IMR-90 (cell line): ENCODE measurements around the gene WDR1. TPM values are rescaled to one million over a fixed set of nuclear protein-coding genes. Genes with fewer than 3 reads are reported as not detected.

Experiments used
- ATAC-seq: fragments of 200-7000 bp; cut with Tn5 transposase; 2 replicates; pipeline ENCODE4 v1.9.1; 2020; ENCODE audit warnings: low read depth, mild to moderate bottlenecking, moderate library complexity
- BruUV-seq: library from RNA; stranded (reverse); fragments of 400-500 nt; replicated peaks from 2 replicates; lab custom pipeline; 2021; lab: Mats Ljungman, UMichigan
- CTCF ChIA-PET: fragments of 300-600 bp; formaldehyde crosslinking; extraction: SDS; loops from one replicate; lab custom pipeline; 2021; ENCODE audit warnings: antibody characterized with exemption; lab: Yijun Ruan, JAX
- POLR2A ChIA-PET: fragments of 300-600 bp; sonication (Branson Sonifier 250); formaldehyde crosslinking; loops from one replicate; lab custom pipeline; 2022; ENCODE audit warnings: antibody characterized with exemption; ENCODE audit not compliant: unreplicated experiment; lab: Charles Lee
- DNase-seq: peaks from one replicate; pipeline ENCODE4 v3.0.0; 2013
- H2AFZ ChIP-seq: replicated peaks from 2 replicates; pipeline ENCODE3; 2013; ENCODE audit warnings: low read length, mild to moderate bottlenecking; ENCODE audit not compliant: poor library complexity
- H2AK5ac ChIP-seq: 2 replicates; pipeline ENCODE4 v1.6.1; 2013; ENCODE audit warnings: low read depth, low read length, inconsistent platforms
- H2AK9ac ChIP-seq: replicated peaks from 2 replicates; pipeline ENCODE3; 2013; ENCODE audit warnings: mild to moderate bottlenecking, low read depth, low read length, moderate library complexity; ENCODE audit not compliant: poor library complexity
- H2BK120ac ChIP-seq: 2 replicates; pipeline ENCODE4 v1.6.1; 2013; ENCODE audit warnings: low read depth, low read length, inconsistent platforms
- H2BK15ac ChIP-seq: 3 replicates; pipeline ENCODE4 v1.6.1; 2013; ENCODE audit warnings: low read depth, low read length, inconsistent platforms
- H2BK20ac ChIP-seq: 2 replicates; pipeline ENCODE4 v1.6.1; 2013; ENCODE audit warnings: low read depth, mild to moderate bottlenecking, inconsistent platforms, low read length, moderate library complexity
- H2BK5ac ChIP-seq: 2 replicates; pipeline ENCODE4 v1.6.1; 2013; ENCODE audit warnings: mild to moderate bottlenecking, low read depth, low read length, inconsistent platforms; ENCODE audit not compliant: poor library complexity, severe bottlenecking
- H3K14ac ChIP-seq: replicated peaks from 2 replicates; pipeline ENCODE4 v1.6.1; 2013; ENCODE audit warnings: low read depth, low read length, inconsistent platforms
- H3K18ac ChIP-seq: 2 replicates; pipeline ENCODE4 v1.6.1; 2013; ENCODE audit warnings: low read depth, low read length, control low read depth
- H3K23ac ChIP-seq: 2 replicates; pipeline ENCODE4 v1.6.1; 2013; ENCODE audit warnings: low read depth, low read length, inconsistent platforms
- H3K27ac ChIP-seq: 2 replicates; pipeline ENCODE4 v1.5.1; 2013; ENCODE audit warnings: mild to moderate bottlenecking, control low read depth, low read length; ENCODE audit not compliant: insufficient read depth
- H3K27me3 ChIP-seq: 2 replicates; pipeline ENCODE4 v1.6.1; 2013; ENCODE audit warnings: low read length; ENCODE audit not compliant: control insufficient read depth, insufficient read depth
- H3K36me3 ChIP-seq: 2 replicates; pipeline ENCODE4 v1.6.1; 2013; ENCODE audit warnings: low read length, mixed read lengths; ENCODE audit not compliant: control insufficient read depth, insufficient read depth
- H3K4ac ChIP-seq: 2 replicates; pipeline ENCODE4 v1.6.1; 2013; ENCODE audit warnings: low read depth, low read length, inconsistent platforms
- H3K4me1 ChIP-seq: 2 replicates; pipeline ENCODE4 v1.6.1; 2013; ENCODE audit warnings: low read length, mixed read lengths; ENCODE audit not compliant: control insufficient read depth, insufficient read depth
- H3K4me2 ChIP-seq: 2 replicates; pipeline ENCODE4 v1.6.1; 2013; ENCODE audit warnings: low read depth, mild to moderate bottlenecking, control low read depth, low read length, moderate library complexity
- H3K4me3 ChIP-seq: 2 replicates; pipeline ENCODE4 v1.5.1; 2013; ENCODE audit warnings: low read depth, mild to moderate bottlenecking, control low read depth, low read length, moderate library complexity; ENCODE audit not compliant: insufficient read depth
- H3K56ac ChIP-seq: 2 replicates; pipeline ENCODE4 v1.6.1; 2013; ENCODE audit warnings: low read length, inconsistent platforms; ENCODE audit not compliant: insufficient read depth; ENCODE audit errors: extremely low read depth
- H3K79me1 ChIP-seq, 2 experiments: 2 replicates each; pipeline ENCODE4 v1.6.1; 2013; ENCODE audit warnings: low read length in 2 of 2, inconsistent platforms in 1 of 2, low read depth in 1 of 2
- H3K9ac ChIP-seq: 2 replicates; pipeline ENCODE4 v1.6.1; 2013; ENCODE audit warnings: low read depth, low read length, control low read depth
- H3K9me1 ChIP-seq: 2 replicates; pipeline ENCODE4 v1.6.1; 2013; ENCODE audit warnings: low read length, inconsistent platforms; ENCODE audit not compliant: insufficient read depth
- H3K9me3 ChIP-seq: 2 replicates; pipeline ENCODE4 v1.6.1; 2013; ENCODE audit warnings: low read length; ENCODE audit not compliant: control insufficient read depth, insufficient read depth
- H4K20me1 ChIP-seq: 2 replicates; pipeline ENCODE4 v1.6.1; 2013; ENCODE audit warnings: low read length, inconsistent platforms; ENCODE audit not compliant: insufficient read depth
- H4K5ac ChIP-seq: 2 replicates; pipeline ENCODE4 v1.6.1; 2013; ENCODE audit warnings: mild to moderate bottlenecking, low read depth, low read length, control low read depth
- H4K8ac ChIP-seq, 2 experiments: 2 replicates each; pipeline ENCODE4 v1.6.1; 2013; ENCODE audit warnings: low read depth in 2 of 2, low read length in 2 of 2, control low read depth in 1 of 2, inconsistent platforms in 1 of 2
- H4K91ac ChIP-seq: 2 replicates; pipeline ENCODE4 v1.6.1; 2013; ENCODE audit warnings: low read depth, low read length, inconsistent platforms; ENCODE audit not compliant: insufficient read depth
- CTCF ChIP-seq: conservative IDR thresholded peaks from 2 replicates; pipeline ENCODE4 v1.5.1; 2012; ENCODE audit warnings: mild to moderate bottlenecking, low read depth, low read length, improper control_type of control experiment
- ELK1 ChIP-seq: fragments of 150-350 bp; IDR thresholded peaks from 2 replicates; pipeline ENCODE4 v1.6.1; 2016; ENCODE audit warnings: low read depth, mild to moderate bottlenecking, low read length, moderate library complexity, borderline replicate concordance
- FOS ChIP-seq: fragments of 150-350 bp; IDR thresholded peaks from 2 replicates; pipeline ENCODE4 v1.6.1; 2016; ENCODE audit warnings: low read depth, low read length
- MAZ ChIP-seq: IDR thresholded peaks from 2 replicates; pipeline ENCODE4 v1.6.1; 2012; ENCODE audit warnings: low read depth, mild to moderate bottlenecking, low read length, improper control_type of control experiment, moderate library complexity, borderline replicate concordance
- NFE2L2 ChIP-seq: fragments of 150-350 bp; IDR thresholded peaks from 2 replicates; pipeline ENCODE4 v1.6.1; 2016; ENCODE audit warnings: low read depth, mild to moderate bottlenecking, low read length
- RAD21 ChIP-seq: IDR thresholded peaks from 2 replicates; pipeline ENCODE4 v1.6.1; 2012; ENCODE audit warnings: low read length, improper control_type of control experiment
- RCOR1 ChIP-seq: IDR thresholded peaks from 2 replicates; pipeline ENCODE4 v1.6.1; 2012; ENCODE audit warnings: mild to moderate bottlenecking, low read length, improper control_type of control experiment; ENCODE audit not compliant: insufficient replicate concordance
- RFX5 ChIP-seq: IDR thresholded peaks from 2 replicates; pipeline ENCODE4 v1.8.0; 2012; ENCODE audit warnings: low read depth, mild to moderate bottlenecking, low read length, moderate library complexity
- SMC3 ChIP-seq: fragments of 150-350 bp; IDR thresholded peaks from 2 replicates; pipeline ENCODE4 v1.6.1; 2016; ENCODE audit warnings: low read depth, mild to moderate bottlenecking, antibody characterized with exemption, low read length, moderate library complexity
- USF2 ChIP-seq: fragments of 150-350 bp; IDR thresholded peaks from 2 replicates; pipeline ENCODE4 v1.6.1; 2017; ENCODE audit warnings: mild to moderate bottlenecking, antibody characterized with exemption, low read length, low read depth
- WGBS, 2 experiments: methylation state at CpG; one replicate each; pipeline versions ENCODE4 v1.1.5 to v1.1.7; 2013; ENCODE audit warnings: missing lambda C conversion rate in 2 of 2; ENCODE audit not compliant: insufficient read length in 1 of 2; ENCODE audit errors: extremely low coverage in 2 of 2; 5-methylcytosine and 5-hydroxymethylcytosine counted together
- dilution Hi-C: fragments of 300-500 bp; cut with HindIII; formaldehyde crosslinking; loops from one replicate; pipeline ENCODE4 v1.14.3; 2018; ENCODE audit warnings: low sequenced_read_pairs; ENCODE audit not compliant: unreplicated experiment
- in situ Hi-C: fragments of 300-500 bp; cut with MboI; formaldehyde crosslinking; loops from 3 replicates; pipeline ENCODE4 v1.14.3; 2019; ENCODE audit warnings: low sequenced_read_pairs, inconsistent platforms, mixed read lengths
- intact Hi-C: fragments of 100-400 bp; cut with micrococcal nuclease; formaldehyde crosslinking; loops from 2 replicates; pipeline ENCODE4 v1.10.0; 2022
- polyA plus RNA-seq, 3 experiments: library from polyadenylated mRNA; depleted of rRNA; stranded (reverse); fragments of >200 nt; gene quantifications; 2 replicates each; pipeline ENCODE4 v1.2.3, GENCODE V29; 2012; ENCODE audit warnings: low replicate concordance in 1 of 3
- total RNA-seq: library from RNA; depleted of rRNA; stranded (reverse); fragments of >200 nt; gene quantifications from 2 replicates; pipeline ENCODE4 v1.2.3, GENCODE V29; 2012

Gene WDR1
- total and polyA plus RNA-seq, 2 of the 4 experiments (the other 2 are of a cell fraction), result 725 to 992 TPM

- ChIA-PET CTCF (no interaction called here), POLR2A (no interaction called here)
- H3K9ac ChIP-seq, result no peak overlapping the region
- dilution Hi-C loops, result no loop called here
- no peaks in the 10 kb centered on the region for H3K27me3 ChIP-seq
- no peak overlapping the region for H2BK20ac ChIP-seq
- no peaks in the 10 kb centered on the region for H3K9me3 ChIP-seq
- H3K27ac ChIP-seq, result no peak overlapping the region
- no peak overlapping the region for H3K18ac ChIP-seq
- BruUV-seq, result TSS peak; percentile 98
- H3K36me3 ChIP-seq, result peaks cover 69% of the 10 kb centered on the region
- H2BK120ac ChIP-seq, result no peak overlapping the region
- H4K5ac ChIP-seq, result no peak overlapping the region
- no peaks in the 10 kb centered on the region for H3K9me1 ChIP-seq
- H3K4me2 ChIP-seq, result no peak overlapping the region
- H2AK5ac ChIP-seq, result no peak overlapping the region
- no peak overlapping the region for H2BK15ac ChIP-seq
- no peak overlapping the region for H3K23ac ChIP-seq
- no peak overlapping the region for H2BK5ac ChIP-seq
- WGBS, 2 experiments, result 50% methylated on average over 2 of the region's 7 CpGs; no CpG with 5 or more reads in 1 of the 2 experiments
- peak; percentile 65 for ATAC-seq
- no peaks in the 10 kb centered on the region for H3K4me1 ChIP-seq
- TF ChIP-seq ELK1 (no peak), NFE2L2 (no peak), FOS (peak; percentile 64), SMC3 (peak; percentile 44), RFX5 (no peak), USF2 (no peak), CTCF (peak; percentile 61), RAD21 (peak; percentile 43; the same call in 1 of the 2 replicates), RCOR1 (no peak), MAZ (no peak)
- H2AFZ ChIP-seq, result no peak overlapping the region
- H3K4me3 ChIP-seq, result no peak overlapping the region
- intact Hi-C loops, result loop anchor here (1.0 kb wide), 1 partner anchor 42 kb away; the partner anchor contains the start of gene WDR1
- H4K20me1 ChIP-seq, result peaks cover 57% of the 10 kb centered on the region
- no peak overlapping the region for H3K56ac ChIP-seq
- no peak overlapping the region for H2AK9ac ChIP-seq
- H4K91ac ChIP-seq, result no peak overlapping the region
- peaks cover 14 to 38% of the 10 kb centered on the region in 2 experiments for H3K79me1 ChIP-seq
- no peak overlapping the region for H3K14ac ChIP-seq
- DNase-seq, result peak; percentile 70
- H4K8ac ChIP-seq, result no peak overlapping the region
- no peak overlapping the region for H3K4ac ChIP-seq
- in situ Hi-C loops, result loop anchor here (25.0 kb wide), 2 partner anchors 113 to 1637 kb away; partner anchors contain the start of genes ACOX3 and TRMT44
Measured at GRCh38 chr4:10074767-10075105, 41.9 kb downstream of the WDR1 start.
